ENCODE results near the gene CTCFL.

GRCh38 chr20:57502336-57502700 lies 22.6 kb downstream of the CTCFL start:
- TF ChIP-seq CTCF (IDR thresholded peaks at IDR 0.05) (no peak), POLR2AphosphoS5 (IDR thresholded peaks at IDR 0.05) (no peak), EP300 (IDR thresholded peaks at IDR 0.05) (no peak), POLR2A (IDR thresholded peaks at IDR 0.05) (no peak)

Measured in sigmoid colon (tissue), 4 donors.